Fibroblast of mammary gland (primary cell): ENCODE measurements around the gene RALGPS1.

Experiments used
- DNase-seq: peaks from one replicate; pipeline ENCODE4 v3.0.0-alpha.2; 2010; ENCODE audit warnings: low read depth
- H3K4me3 ChIP-seq: 2 replicates; pipeline ENCODE4 v1.5.1; 2011; ENCODE audit warnings: low read depth, mild to moderate bottlenecking, low read length, moderate library complexity; ENCODE audit not compliant: control insufficient read depth
- CTCF ChIP-seq: conservative IDR thresholded peaks from 2 replicates; pipeline ENCODE4 v1.5.1; 2011; ENCODE audit warnings: low read depth, low read length, inconsistent platforms; ENCODE audit not compliant: control insufficient read depth, insufficient read depth

Gene RALGPS1

GRCh38 chr9:127107171-127107928, 192.8 kb downstream of the RALGPS1 start:
- TF ChIP-seq CTCF: no peak
- no peak for DNase-seq
- no peak overlapping the region for H3K4me3 ChIP-seq

- no peak overlapping the region for H3K4me3 ChIP-seq
- DNase-seq: no peak
- TF ChIP-seq CTCF: no peak
Measured at GRCh38 chr9:127107929-127108876, 193.6 kb downstream of the RALGPS1 start.

GRCh38 chr9:127109212-127109711, 194.7 kb downstream of the RALGPS1 start:
- no peak overlapping the region for H3K4me3 ChIP-seq
- TF ChIP-seq CTCF: no peak
- DNase-seq: no peak

- DNase-seq: no peak
- no peak for TF ChIP-seq CTCF
- H3K4me3 ChIP-seq: no peak overlapping the region
Measured at GRCh38 chr9:127112056-127112455, 197.5 kb downstream of the RALGPS1 start.

- DNase-seq: peak; percentile 39
- no peak overlapping the region for H3K4me3 ChIP-seq
- no peak for TF ChIP-seq CTCF
Measured at GRCh38 chr9:127112735-127113161, 198.2 kb downstream of the RALGPS1 start.

- H3K4me3 ChIP-seq: no peak overlapping the region
- DNase-seq: no peak
- no peak for TF ChIP-seq CTCF
Measured at GRCh38 chr9:127113191-127113972, 198.8 kb downstream of the RALGPS1 start.
